GM08714 (cell line): ENCODE results near the gene TAF8.
A peak's percentile ranks its signal among the peaks of the same experiment; 100 is the strongest.
"Not testable (repeated sequence)": the region's sequence is repeated elsewhere in the genome, so short reads cannot be mapped to it uniquely, and the experiment has no call there.

Source experiments
- H3K4me3 ChIP-seq: fragments of 200-500 bp; sonication (Bioruptor generic); 2 replicates; pipeline ENCODE4 v1.5.1; 2014; ENCODE audit warnings: mild to moderate bottlenecking, low read length, inconsistent platforms
- ZNF274 ChIP-seq: IDR thresholded peaks from 2 replicates; pipeline ENCODE4 v1.6.1; 2012; ENCODE audit warnings: mild to moderate bottlenecking, low read depth, low read length

The TAF8 gene

DNA sequence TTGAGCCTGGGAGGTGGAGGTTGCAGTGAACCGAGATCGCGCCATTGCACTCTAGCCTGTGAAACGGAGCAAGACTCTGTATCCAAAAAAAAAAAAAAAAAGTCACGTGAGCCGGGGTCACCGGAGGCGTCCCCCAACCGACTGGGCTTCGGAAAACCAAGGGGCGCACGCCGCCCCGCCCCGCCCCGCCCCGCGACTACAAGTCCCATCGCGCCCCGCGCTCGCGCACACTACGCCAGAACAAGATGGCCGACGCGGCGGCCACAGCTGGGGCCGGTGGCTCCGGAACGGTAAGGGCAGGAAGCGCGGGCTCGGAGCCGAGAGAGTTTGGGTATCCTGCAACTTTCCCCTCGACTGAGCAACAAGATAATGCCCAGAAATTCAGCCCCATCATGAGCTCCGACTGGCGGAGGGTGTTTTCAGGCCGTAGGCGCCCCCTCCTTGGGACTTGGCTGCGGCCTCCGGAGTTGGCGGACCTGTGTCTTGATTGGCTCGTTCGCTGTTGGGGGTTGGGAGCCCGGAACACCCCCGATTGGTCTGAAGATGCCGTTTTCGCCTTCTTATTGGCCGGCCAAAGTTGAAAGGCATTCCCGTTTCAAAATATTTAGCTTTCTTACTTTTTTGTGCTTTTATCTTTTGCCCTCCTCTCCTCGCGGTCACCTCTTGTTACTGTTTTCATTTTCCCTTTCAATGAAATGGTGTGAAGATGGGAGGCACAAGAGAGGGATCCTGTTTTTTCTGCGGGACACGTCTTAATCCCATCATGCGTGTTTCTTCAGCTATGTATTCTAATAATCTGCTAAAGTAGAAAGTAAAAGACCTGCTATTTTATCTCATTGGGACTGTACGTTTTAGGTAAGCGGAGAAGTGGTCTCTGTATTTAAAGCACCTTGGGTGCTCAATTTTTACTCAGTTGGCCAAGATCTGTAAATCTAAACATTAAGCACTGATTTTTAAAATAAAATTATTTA is at the start of gene TAF8:
Gene TAF8, plus strand, starts transcription at position 228 of the 971 bp plus-strand sequence. Its CDS starts 18 bp downstream, at position 246.
- peak within 1 kb of the TSS; percentile 83 for H3K4me3 ChIP-seq
- no peak for TF ChIP-seq ZNF274

DNA sequence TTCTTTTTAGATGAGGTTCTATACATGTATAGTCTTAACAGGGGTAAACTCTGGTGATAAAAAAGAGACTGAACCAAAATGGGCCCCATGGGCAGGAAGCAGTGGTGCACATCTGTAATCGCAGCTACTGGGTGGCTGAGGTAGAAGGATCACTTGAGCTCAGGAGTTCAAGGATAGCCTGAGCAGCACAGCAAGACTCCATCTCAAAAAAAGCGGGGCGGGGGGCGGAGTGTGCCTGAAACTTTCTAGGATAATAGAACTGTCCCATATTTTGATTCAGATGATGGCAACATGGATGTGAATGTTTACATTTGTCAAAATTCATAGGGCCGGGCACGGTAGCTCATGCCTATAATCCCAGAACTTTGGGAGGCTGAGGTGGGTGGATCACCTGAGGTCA is 48.8 kb upstream of the TAF8 start:
- no peak overlapping the region for H3K4me3 ChIP-seq
- no peak for TF ChIP-seq ZNF274

- H3K4me3 ChIP-seq, result not testable (repeated sequence)
These were observed 46.7 kb upstream of the TAF8 start for GRCh38 chr6:42003658-42004057.

DNA sequence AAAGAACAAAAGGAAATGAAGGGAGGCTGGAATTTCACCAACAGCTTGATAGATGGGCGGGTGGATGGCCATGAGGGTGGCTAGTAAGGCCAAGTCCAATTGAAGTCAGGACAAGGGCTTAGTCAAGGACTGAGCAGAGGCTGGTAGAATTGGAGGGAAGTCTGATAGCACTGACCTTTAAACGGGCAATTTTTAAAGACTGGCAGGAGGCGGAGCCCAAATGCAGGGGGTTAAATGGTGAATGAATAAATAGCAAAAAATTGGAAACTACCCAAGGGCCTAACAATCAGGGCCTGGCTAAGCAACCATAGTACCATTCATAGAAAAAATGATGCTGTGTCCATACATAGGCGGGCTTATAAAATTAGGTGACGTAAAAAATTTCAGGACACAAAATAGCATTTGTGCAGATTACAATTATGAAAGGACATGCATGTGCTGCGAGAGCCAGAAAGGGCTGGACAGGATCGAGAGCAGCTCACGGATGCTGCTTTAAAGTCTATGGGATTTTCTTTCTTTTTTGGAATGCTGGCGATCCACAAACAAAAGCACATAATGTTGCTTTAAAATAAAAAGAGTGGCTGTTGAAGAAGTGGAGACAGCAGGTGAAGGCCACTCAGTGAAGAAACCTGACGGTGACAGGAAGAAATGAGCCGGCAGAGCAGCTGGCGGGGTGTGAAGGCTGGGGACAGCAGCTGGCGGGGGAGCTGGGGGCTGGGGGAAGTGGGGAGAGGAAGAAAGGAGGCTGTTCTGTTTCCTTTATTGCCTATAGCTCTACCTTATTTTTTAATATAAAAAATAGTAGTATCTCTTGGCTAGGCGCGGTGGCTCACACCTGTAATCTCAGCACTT is 42.8 kb upstream of the TAF8 start:
- no peak overlapping the region for H3K4me3 ChIP-seq
- no peak for TF ChIP-seq ZNF274

GRCh38 chr6:42008138-42008528 is 42.2 kb upstream of the TAF8 start:
- H3K4me3 ChIP-seq, result not testable (repeated sequence)

DNA sequence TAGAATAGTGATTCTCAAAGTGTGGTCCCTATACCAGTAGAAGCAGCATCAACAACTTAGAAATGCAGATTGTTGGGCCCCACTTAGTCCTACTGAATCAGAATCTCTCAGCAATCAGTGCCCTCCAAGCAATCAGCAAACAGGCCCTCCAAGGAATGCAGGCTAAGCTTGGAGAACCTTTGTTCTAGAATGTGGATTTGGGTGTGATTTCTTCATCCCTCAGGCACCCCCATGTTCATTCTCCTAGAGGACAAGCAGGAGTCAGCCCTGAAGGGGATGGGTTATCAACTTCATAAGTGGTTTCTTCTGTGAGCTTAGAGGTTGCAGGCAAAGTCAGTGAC is 40.5 kb upstream of the TAF8 start:
- TF ChIP-seq ZNF274, result no peak
- H3K4me3 ChIP-seq, result no peak overlapping the region

GRCh38 chr6:42010185-42010891 is 40.0 kb upstream of the TAF8 start:
- H3K4me3 ChIP-seq, result no peak overlapping the region; the same call in 1 of the 2 replicates
- no peak for TF ChIP-seq ZNF274

DNA sequence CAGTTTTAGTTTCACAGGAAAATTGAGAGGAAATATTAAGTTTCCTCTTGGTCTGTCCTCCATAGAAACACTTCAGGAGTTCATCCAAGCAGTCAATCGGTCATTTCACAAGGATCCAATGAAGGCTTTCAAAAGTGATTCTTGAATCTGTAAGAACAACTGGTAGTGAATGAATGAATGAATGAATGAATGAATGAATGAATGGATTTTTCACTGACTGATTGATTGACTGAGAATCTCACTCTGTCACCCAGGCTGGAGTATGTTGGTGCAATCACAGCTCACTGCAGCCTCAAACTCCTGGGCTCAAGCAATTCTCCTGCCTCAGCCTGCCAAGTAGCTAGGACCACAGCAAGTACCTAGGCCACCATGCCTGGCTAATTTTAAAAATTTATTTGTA is 39.4 kb upstream of the TAF8 start:
- TF ChIP-seq ZNF274, result no peak

DNA sequence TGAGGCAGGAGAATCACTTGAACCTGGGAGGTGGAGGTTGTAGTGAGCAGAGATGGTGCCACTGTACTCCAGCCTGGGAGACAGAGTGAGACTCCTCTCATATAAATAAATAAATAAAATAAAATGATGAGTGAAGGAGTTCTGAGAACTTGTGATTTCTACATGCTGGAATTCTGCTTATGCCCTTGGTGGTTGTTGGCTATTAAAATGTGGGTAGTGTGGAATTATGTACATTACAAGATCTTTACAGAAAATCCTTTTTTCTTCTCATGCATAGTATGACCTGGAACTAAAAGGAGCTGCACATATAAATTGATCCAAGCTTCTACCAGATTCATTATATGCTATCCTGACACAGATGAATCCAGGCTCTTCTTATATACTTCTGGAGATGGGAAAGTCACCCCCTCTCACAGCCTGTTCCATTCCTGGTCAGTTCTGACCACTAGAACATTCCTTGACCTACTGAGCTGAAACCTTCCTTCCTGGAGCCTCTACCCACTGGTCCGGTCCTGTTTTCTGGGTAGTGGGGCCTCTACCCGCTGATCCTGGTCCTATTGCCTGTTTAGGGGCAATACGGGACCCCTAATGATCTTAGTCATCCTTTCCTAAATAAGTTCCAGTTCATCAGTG is 37.7 kb upstream of the TAF8 start:
- no peak for TF ChIP-seq ZNF274
- no peak overlapping the region for H3K4me3 ChIP-seq

More for the DNA sequence above, 39.4 kb upstream of the TAF8 start:
- H3K4me3 ChIP-seq, result no peak overlapping the region

DNA sequence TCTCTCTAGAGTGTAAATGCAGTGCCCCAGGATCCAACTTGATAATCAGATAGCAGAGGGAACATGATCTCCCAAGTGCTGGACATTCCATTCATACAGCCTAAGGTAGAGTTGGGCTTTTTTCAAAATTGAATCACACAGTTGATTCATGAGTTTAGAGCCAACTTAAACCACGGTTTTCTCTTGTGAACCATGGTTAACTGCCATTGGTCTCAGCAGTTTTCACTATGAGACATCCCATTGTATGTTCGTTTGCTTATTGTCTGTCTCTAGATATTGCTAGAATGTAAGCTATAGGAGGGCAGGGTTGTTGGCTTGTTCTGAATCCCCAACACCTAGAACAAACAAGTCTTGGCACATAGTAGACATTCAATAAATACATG is 37.2 kb upstream of the TAF8 start:
- H3K4me3 ChIP-seq, result no peak overlapping the region
- no peak for TF ChIP-seq ZNF274

- H3K4me3 ChIP-seq, result no peak overlapping the region
- no peak for TF ChIP-seq ZNF274
These were observed 33.2 kb upstream of the TAF8 start for GRCh38 chr6:42017021-42017643.

DNA sequence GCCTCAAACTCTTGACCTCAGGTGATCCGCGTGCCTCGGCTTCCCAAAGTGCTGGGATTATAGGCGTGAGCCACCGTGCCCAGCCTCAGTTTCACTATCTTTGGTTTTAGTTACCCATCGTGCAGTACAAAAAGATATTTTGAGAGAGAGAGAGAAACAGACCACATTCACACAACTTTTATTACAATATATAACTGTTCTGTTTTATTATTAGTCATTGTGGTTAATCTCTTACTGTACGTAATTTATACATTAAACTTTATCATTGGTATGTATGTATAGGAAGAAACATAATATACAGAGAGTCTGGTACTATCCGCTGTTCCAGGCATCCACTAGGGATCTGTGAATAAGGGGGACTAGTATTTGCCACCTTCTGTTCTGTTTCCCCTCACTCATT is 29.4 kb upstream of the TAF8 start:
- no peak for TF ChIP-seq ZNF274
- no peak overlapping the region for H3K4me3 ChIP-seq
